HG02938 (cell line): ENCODE results near the gene COMTD1.

Experiments
- ATAC-seq: cut with Tn5 transposase; IDR thresholded peaks from one replicate; pipeline ENCODE4 v1.9.1; 2021; ENCODE audit warnings: mild to moderate bottlenecking, moderate library complexity; ENCODE audit not compliant: unreplicated experiment

Gene COMTD1

GRCh38 chr10:75235375-75236177 lies at the start of gene COMTD1:
Gene COMTD1 (minus strand): TSS chr10:75235957. CDS start chr10:75235928, 29 bp downstream.
- ATAC-seq: peak; percentile 58

- ATAC-seq: no peak
Observed at GRCh38 chr10:75283671-75284470, 48.1 kb upstream of the COMTD1 start.

- no peak for ATAC-seq
Observed at GRCh38 chr10:75283078-75283670, 47.4 kb upstream of the COMTD1 start.

- ATAC-seq: no peak
Observed at GRCh38 chr10:75281974-75282373, 46.2 kb upstream of the COMTD1 start.

GRCh38 chr10:75280236-75280635 lies 44.5 kb upstream of the COMTD1 start:
- no peak for ATAC-seq

GRCh38 chr10:75276069-75276872 lies 40.5 kb upstream of the COMTD1 start:
- no peak for ATAC-seq

- no peak for ATAC-seq
Observed at GRCh38 chr10:75272896-75273295, 37.1 kb upstream of the COMTD1 start.

- no peak for ATAC-seq
Observed at GRCh38 chr10:75272094-75272493, 36.3 kb upstream of the COMTD1 start.

GRCh38 chr10:75269605-75270004 lies 33.8 kb upstream of the COMTD1 start:
- ATAC-seq: no peak

GRCh38 chr10:75266945-75267344 lies 31.2 kb upstream of the COMTD1 start:
- no peak for ATAC-seq

GRCh38 chr10:75265856-75266255 lies 30.1 kb upstream of the COMTD1 start:
- no peak for ATAC-seq

- no peak for ATAC-seq
Observed at GRCh38 chr10:75263806-75264205, 28.0 kb upstream of the COMTD1 start.

- ATAC-seq: no peak
Observed at GRCh38 chr10:75261813-75262705, 26.3 kb upstream of the COMTD1 start.

GRCh38 chr10:75260990-75261389 lies 25.2 kb upstream of the COMTD1 start:
- ATAC-seq: no peak

GRCh38 chr10:75254739-75255138 lies 19.0 kb upstream of the COMTD1 start:
- ATAC-seq: no peak

GRCh38 chr10:75253281-75254220 lies 17.8 kb upstream of the COMTD1 start:
- ATAC-seq: no peak

- no peak for ATAC-seq
Observed at GRCh38 chr10:75250934-75251333, 15.2 kb upstream of the COMTD1 start.

- no peak for ATAC-seq
Observed at GRCh38 chr10:75247797-75248196, 12.0 kb upstream of the COMTD1 start.

- no peak for ATAC-seq
Observed at GRCh38 chr10:75246506-75246905, 10.7 kb upstream of the COMTD1 start.
